GM21717 (cell line): ENCODE measurements around the gene ARID3B.
"Not testable (repeated sequence)": the region's sequence is repeated elsewhere in the genome, so short reads cannot be mapped to it uniquely, and the experiment has no call there.

Source experiments
- ATAC-seq: cut with Tn5 transposase; IDR thresholded peaks from one replicate; pipeline ENCODE4 v1.9.1; 2021; ENCODE audit warnings: mild to moderate bottlenecking, moderate library complexity; ENCODE audit not compliant: unreplicated experiment

The ARID3B gene

GRCh38 chr15:74618841-74619596, 78.0 kb downstream of the ARID3B start:
- no peak for ATAC-seq

GRCh38 chr15:74619916-74620635, 79.1 kb downstream of the ARID3B start:
- no peak for ATAC-seq

- no peak for ATAC-seq
Observed at GRCh38 chr15:74620636-74621545, 79.9 kb downstream of the ARID3B start.

GRCh38 chr15:74621546-74621920, 80.5 kb downstream of the ARID3B start:
- no peak for ATAC-seq

- no peak for ATAC-seq
Observed at GRCh38 chr15:74621936-74622335, 80.9 kb downstream of the ARID3B start.

- no peak for ATAC-seq
Observed at GRCh38 chr15:74622758-74623157, 81.7 kb downstream of the ARID3B start.

GRCh38 chr15:74624020-74624602, 83.1 kb downstream of the ARID3B start:
- ATAC-seq: no peak

GRCh38 chr15:74625693-74626092, 84.7 kb downstream of the ARID3B start:
- no peak for ATAC-seq

- ATAC-seq: no peak
Observed at GRCh38 chr15:74626336-74626735, 85.3 kb downstream of the ARID3B start.

- ATAC-seq: no peak
Observed at GRCh38 chr15:74626752-74627692, 86.0 kb downstream of the ARID3B start.

- ATAC-seq: no peak
Observed at GRCh38 chr15:74627766-74628165, 86.7 kb downstream of the ARID3B start.

GRCh38 chr15:74628199-74628598, 87.2 kb downstream of the ARID3B start:
- no peak for ATAC-seq

GRCh38 chr15:74628949-74629348, 87.9 kb downstream of the ARID3B start:
- ATAC-seq: no peak

- not testable (repeated sequence) for ATAC-seq
Observed at GRCh38 chr15:74629696-74630095, 88.7 kb downstream of the ARID3B start.

GRCh38 chr15:74630284-74631086, 89.5 kb downstream of the ARID3B start:
- ATAC-seq: no peak

GRCh38 chr15:74631087-74631385, 90.0 kb downstream of the ARID3B start:
- no peak for ATAC-seq

- no peak for ATAC-seq
Observed at GRCh38 chr15:74631408-74631807, 90.4 kb downstream of the ARID3B start.

- ATAC-seq: no peak
Observed at GRCh38 chr15:74631935-74632560, 91.0 kb downstream of the ARID3B start.

- no peak for ATAC-seq
Observed at GRCh38 chr15:74632601-74633000, 91.6 kb downstream of the ARID3B start.
